ACC112 (cell line): Measurements from ENCODE around the gene AKT1.

Source experiments
- H2AFZ ChIP-seq: fragments of 200-600 bp; sonication (generic); one replicate; pipeline ENCODE4 v1.6.0; 2017; ENCODE audit warnings: antibody characterized with exemption, low read length; ENCODE audit not compliant: unreplicated experiment
- H3K27ac ChIP-seq: fragments of 200-600 bp; sonication (generic); 2 replicates; pipeline ENCODE4 v1.5.1; 2014; ENCODE audit warnings: low read depth, mild to moderate bottlenecking, antibody characterized with exemption, low read length, moderate library complexity
- H3K27me3 ChIP-seq: fragments of 200-600 bp; sonication (generic); 2 replicates; pipeline ENCODE4 v1.6.1; 2014; ENCODE audit warnings: mild to moderate bottlenecking, antibody characterized with exemption, low read length, moderate library complexity, mixed read lengths; ENCODE audit not compliant: insufficient read depth
- H3K36me3 ChIP-seq: fragments of 200-600 bp; sonication (generic); 2 replicates; pipeline ENCODE4 v1.6.1; 2016; ENCODE audit warnings: mild to moderate bottlenecking, antibody characterized with exemption, low read length, moderate library complexity, mixed read lengths; ENCODE audit not compliant: insufficient read depth
- H3K4me1 ChIP-seq: fragments of 200-600 bp; sonication (generic); one replicate; pipeline ENCODE4 v1.6.1; 2016; ENCODE audit warnings: low read length, mixed read lengths; ENCODE audit not compliant: insufficient read depth, unreplicated experiment, control insufficient read depth
- H3K4me3 ChIP-seq: fragments of 200-600 bp; sonication (generic); 2 replicates; pipeline ENCODE4 v1.5.1; 2014; ENCODE audit warnings: mild to moderate bottlenecking, low read depth, low read length
- H3K79me2 ChIP-seq: fragments of 200-600 bp; sonication (generic); one replicate; pipeline ENCODE4 v1.6.0; 2016; ENCODE audit warnings: low read length; ENCODE audit not compliant: control insufficient read depth, unreplicated experiment, insufficient read depth

The AKT1 gene

DNA sequence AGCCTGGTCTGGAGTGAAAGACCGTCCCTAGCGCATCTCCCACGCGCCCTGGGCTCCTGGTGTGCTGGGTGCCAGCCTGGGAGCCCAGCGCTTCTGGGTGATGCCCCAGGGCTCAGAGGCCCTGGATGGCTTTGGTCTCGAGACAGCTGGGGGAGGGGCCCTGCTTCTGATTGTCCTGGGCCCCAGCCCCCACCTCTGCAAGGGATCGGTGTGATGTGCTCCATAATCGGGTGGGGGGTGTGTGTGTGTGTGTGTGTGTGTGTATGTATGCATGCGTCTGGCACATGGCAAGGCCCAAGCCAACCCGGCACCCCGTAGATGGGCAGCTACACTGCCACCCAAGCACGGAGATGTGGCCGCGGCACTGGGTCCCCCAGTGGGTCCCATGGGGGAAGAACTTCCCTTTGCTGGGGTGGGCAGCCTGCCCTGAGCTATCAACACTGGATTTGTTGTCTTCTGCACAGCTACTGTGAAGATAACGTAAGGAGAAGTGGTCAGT lies 8.4 kb upstream of the AKT1 start:
- Histone ChIP-seq H3K36me3 (no peaks in the 10 kb centered on the region), H3K4me1 (peaks cover 32% of the 10 kb centered on the region), H3K27me3 (no peaks in the 10 kb centered on the region), H3K4me3 (no peak overlapping the region), H3K79me2 (no peaks in the 10 kb centered on the region), H2AFZ (no peak overlapping the region), H3K27ac (no peak overlapping the region)

DNA sequence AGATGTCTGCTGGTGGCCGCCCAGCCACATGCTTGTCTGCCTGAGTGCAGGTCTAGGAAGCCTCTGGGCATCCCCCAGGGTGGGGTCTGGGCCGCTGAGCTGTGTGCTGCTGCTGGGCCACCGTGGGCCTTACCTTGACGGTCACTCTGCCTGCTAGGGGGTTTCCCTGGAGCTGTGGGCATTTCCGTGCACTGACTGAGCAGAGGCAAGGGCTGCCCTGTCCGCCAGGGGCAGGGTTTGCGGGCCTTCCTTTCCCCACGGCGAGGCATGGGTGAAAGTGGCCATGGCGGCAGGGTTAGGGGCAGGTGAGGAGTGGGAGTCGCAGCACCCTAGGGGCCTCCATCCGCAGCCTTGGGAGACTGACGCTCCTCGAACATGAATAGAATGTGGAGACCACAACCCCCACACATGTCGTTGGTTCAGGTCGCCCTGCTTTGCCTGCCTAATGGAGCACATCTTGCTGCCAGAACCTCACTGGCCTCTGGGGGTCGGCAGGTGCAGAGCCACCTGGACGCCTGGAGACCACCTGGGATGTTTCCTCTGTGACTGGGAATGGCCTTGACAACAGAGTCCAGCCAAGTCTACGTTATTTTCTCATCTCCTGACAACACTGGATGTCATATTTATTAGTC lies 7.8 kb upstream of the AKT1 start:
- H3K4me1 ChIP-seq, result peaks cover 32% of the 10 kb centered on the region
- no peak overlapping the region for H2AFZ ChIP-seq
- no peaks in the 10 kb centered on the region for H3K36me3 ChIP-seq
- no peak overlapping the region for H3K27ac ChIP-seq
- no peaks in the 10 kb centered on the region for H3K79me2 ChIP-seq
- H3K4me3 ChIP-seq, result no peak overlapping the region
- no peaks in the 10 kb centered on the region for H3K27me3 ChIP-seq

DNA sequence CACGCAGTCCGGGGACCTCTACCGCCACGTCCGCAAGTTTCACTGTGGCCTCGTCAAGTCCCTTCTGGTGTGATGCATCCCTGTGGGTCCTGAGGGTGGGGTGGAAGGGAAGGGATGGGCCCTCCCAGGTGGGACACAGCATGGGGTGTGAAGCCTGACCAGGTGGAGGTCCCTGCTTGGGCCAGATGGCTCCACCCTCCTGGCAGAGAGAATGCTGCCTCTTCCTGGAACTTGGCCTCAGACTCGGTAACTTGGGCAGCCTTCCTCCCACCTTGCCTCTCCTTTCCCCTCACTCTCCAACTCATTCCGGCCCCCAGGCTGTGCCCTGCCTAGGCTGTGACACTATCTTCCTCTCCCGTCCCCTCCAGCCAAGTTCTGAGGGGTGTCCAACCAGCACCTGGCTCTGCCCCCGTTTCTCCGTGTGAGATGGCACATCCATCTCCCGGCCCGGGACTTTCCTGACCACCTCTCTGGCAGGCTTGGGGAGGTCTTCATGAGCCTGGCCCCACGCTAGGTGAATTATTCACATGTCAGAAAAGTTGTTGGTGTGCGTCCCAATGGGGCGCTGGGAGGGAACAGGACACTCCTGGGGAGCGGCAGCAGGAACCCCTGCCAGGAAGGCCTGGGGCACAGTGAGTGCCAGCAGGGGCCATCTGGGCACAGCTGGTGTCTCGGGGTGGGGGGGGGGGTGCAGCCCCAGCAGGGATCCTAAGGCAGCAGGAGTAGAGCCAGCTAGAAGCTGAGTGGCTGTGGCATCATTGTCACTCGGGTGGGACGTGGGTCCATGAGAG lies 7.0 kb upstream of the AKT1 start:
- no peaks in the 10 kb centered on the region for H3K27me3 ChIP-seq
- H3K27ac ChIP-seq, result no peak overlapping the region
- H3K4me3 ChIP-seq, result no peak overlapping the region; the same call in 1 of the 2 replicates
- H3K36me3 ChIP-seq, result no peaks in the 10 kb centered on the region
- no peaks in the 10 kb centered on the region for H3K79me2 ChIP-seq
- no peak overlapping the region for H2AFZ ChIP-seq
- peaks cover 35% of the 10 kb centered on the region for H3K4me1 ChIP-seq

DNA sequence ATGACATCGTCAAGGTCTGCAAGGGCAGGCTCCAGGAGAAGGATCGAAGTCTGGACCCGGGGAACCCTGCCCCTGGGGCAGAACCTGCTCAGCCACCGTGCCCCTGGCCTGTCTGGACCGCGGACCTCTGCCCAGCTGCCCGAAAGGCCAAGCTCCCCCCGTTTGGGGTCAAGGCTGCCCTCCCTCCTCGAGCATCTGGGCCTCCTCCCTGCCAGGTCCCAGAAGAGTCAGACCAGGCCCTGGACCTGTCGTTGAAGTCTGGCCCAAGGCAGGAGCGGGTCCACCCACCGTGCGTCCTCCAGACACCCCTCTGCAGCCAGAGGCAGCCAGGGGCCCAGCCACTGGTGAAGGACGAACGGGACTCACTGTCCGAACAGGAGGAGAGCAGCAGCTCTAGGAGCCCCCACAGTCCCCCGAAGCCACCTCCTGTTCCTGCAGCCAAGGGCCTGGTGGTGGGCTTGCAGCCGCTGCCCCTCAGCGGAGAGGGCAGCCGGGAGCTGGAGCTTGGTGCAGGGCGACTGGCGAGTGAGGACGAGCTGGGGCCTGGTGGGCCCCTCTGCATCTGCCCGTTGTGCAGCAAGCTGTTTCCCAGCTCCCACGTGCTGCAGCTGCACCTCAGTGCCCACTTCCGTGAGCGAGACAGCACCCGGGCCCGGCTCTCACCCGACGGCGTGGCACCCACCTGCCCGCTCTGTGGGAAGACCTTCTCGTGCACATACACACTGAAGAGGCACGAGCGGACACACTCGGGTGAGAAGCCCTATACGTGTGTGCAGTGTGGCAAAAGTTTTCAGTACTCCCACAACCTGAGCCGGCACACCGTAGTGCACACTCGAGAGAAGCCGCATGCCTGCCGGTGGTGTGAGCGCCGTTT lies 6.2 kb upstream of the AKT1 start:
- H3K79me2 ChIP-seq, result no peaks in the 10 kb centered on the region
- H3K4me3 ChIP-seq, result peak overlapping the region; percentile 75
- no peak overlapping the region for H3K27ac ChIP-seq
- H3K27me3 ChIP-seq, result no peaks in the 10 kb centered on the region
- H3K36me3 ChIP-seq, result no peaks in the 10 kb centered on the region
- no peak overlapping the region for H2AFZ ChIP-seq
- peaks cover 35% of the 10 kb centered on the region for H3K4me1 ChIP-seq

GRCh38 chr14:104800771-104801519 lies 5.4 kb upstream of the AKT1 start, which contains the start of gene ZBTB42:
Gene ZBTB42 (plus strand): TSS chr14:104801101. CDS start chr14:104801198, 97 bp downstream.
- H3K4me1 ChIP-seq, result peaks cover 36% of the 10 kb centered on the region
- peak within 1 kb of the TSS; percentile 75 for H3K4me3 ChIP-seq
- no peaks in the 10 kb centered on the region for H3K79me2 ChIP-seq
- H2AFZ ChIP-seq, result peak within 1 kb of the TSS; percentile 51
- no peaks in the 10 kb centered on the region for H3K27me3 ChIP-seq
- H3K36me3 ChIP-seq, result no peaks in the 10 kb centered on the region
- no peak within 1 kb of the TSS for H3K27ac ChIP-seq

- Histone ChIP-seq H3K36me3 (no peaks in the 10 kb centered on the region), H2AFZ (peak overlapping the region; percentile 51), H3K27me3 (no peaks in the 10 kb centered on the region), H3K4me3 (peak overlapping the region; percentile 75), H3K4me1 (peaks cover 31% of the 10 kb centered on the region), H3K79me2 (no peaks in the 10 kb centered on the region), H3K27ac (no peak overlapping the region)
Observed at GRCh38 chr14:104800015-104800770, 4.6 kb upstream of the AKT1 start.

GRCh38 chr14:104799244-104800014 lies 3.9 kb upstream of the AKT1 start:
- no peak overlapping the region for H2AFZ ChIP-seq
- H3K36me3 ChIP-seq, result no peaks in the 10 kb centered on the region
- H3K4me3 ChIP-seq, result peak overlapping the region; percentile 74; the same call in 1 of the 2 replicates
- H3K27me3 ChIP-seq, result no peaks in the 10 kb centered on the region
- peaks cover 27% of the 10 kb centered on the region for H3K4me1 ChIP-seq
- H3K79me2 ChIP-seq, result peaks cover 8% of the 10 kb centered on the region
- no peak overlapping the region for H3K27ac ChIP-seq

- H3K36me3 ChIP-seq, result no peaks in the 10 kb centered on the region
- no peaks in the 10 kb centered on the region for H3K27me3 ChIP-seq
- peaks cover 34% of the 10 kb centered on the region for H3K4me1 ChIP-seq
- peaks cover 16% of the 10 kb centered on the region for H3K79me2 ChIP-seq
- no peak overlapping the region for H2AFZ ChIP-seq
- no peak overlapping the region for H3K27ac ChIP-seq
- no peak overlapping the region for H3K4me3 ChIP-seq
Observed at GRCh38 chr14:104798300-104799243, 3.0 kb upstream of the AKT1 start.
